Activated CD8-positive, alpha-beta memory T cell treated with anti-CD3 and anti-CD28 coated beads, Interleukin-2, amount 50 U/mL, for 48 hours (primary cell): ENCODE results near the gene CCDC185.

ENCODE experiments used
- DNase-seq: peaks from one replicate; pipeline ENCODE4 v3.0.0-alpha.2; 2020

Gene CCDC185

DNA sequence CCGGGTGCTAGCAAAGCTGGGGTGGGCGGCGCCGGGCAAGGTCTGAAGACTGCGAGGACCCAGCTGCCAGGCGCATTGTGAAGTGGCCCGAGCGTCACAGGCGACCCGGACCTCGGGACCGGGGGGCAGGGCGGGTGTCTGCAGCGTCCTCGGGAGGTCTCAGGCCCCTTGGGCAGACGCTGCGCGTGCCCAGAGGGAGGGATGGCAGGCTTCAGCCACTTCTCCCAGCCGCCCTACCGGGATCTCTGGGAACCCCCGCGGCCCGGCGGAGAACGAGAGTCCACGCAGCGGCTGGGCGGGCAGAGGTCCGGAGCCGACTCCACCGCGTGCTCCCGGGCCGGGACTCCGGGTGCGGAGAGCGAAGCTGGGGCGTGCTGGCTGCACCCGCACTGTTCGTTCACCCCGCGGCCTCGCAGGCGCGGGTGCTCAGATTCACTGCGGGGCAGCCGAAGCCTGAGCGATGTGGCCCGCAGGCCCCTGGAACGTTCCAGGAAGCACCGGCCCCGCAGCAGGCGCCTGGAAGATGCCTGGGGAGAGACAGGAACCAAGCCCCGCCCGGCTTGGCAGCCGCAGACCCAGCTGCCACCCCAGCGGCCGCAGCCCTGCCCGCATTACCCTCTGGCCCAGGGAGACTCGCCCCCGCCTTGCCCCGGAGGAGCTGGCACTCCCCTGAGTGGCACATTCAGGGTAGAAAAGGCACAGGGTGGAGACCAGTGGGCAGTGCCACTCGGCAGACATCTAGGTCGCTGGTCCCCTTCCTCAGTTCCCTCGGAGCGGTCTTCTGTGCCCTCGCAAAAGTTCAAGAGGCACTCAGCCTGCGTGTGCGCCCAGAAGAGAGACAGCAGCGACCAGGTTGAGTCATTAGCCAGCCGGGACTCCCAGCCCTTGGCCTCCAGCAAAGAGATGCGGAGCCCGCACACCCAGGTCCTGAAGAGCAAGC lies at the start of gene CCDC185:
TSS of gene CCDC185 (plus strand) at position 141 of the 940 bp plus-strand sequence. CDS start at position 202, 61 bp downstream.
- no peak for DNase-seq

DNA sequence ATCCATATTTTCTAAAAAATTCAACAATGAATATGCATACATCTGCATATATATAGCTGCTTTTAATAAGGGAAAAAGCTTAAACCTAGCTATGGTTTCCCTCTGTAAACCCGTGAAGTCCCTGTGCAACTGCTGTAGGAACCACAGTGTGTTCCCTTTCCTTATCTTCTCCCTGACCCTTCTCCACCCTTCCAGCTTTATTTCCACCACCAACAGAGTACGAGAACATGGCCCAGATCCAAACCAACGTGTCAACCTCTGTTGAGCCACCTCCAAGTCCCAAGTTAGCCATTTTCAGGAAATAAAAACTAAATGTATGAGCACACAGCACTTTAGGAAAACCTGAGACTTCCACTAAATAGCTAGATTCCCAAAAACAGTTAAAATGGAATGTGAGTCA lies 49.5 kb upstream of the CCDC185 start:
- DNase-seq: no peak

DNA sequence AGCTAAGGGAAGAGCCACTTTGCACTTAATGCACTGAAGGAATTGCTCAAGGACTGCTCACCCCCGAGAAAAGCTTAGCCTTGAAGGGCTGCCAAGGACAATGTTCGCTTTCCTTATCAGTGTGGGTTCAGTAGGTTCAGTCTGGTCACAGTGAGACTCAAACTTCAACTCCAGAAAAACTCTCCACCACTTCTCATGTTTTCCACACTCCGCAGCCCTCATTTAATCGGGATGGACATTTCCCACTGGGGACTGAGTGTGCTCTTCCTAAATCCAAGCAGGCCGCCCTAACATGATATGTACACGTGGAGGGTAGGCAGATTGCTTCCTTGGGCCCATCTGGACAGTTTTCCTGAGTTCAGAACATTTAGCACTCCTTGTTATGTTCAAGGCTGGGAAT lies 48.7 kb upstream of the CCDC185 start:
- no peak for DNase-seq

DNA sequence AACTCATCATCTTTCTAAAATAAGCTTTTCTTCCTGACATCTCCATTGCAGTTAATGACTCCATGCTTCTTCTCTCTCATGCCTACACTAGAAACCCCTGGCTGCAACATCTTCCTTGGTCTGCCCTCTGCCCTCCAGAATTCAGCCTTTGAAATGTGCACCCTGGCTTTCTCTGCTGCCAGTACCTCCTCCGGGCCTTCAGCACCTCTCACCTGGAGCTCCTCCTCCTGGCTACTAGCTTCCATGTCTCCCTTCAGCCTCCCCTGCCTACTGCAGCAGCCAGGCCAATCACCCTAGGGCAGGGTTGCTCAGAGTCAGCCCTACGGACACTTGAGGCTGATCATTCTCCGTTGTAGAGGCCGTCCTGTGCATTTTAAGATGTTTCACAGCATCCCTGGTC lies 47.5 kb upstream of the CCDC185 start:
- DNase-seq: no peak

DNA sequence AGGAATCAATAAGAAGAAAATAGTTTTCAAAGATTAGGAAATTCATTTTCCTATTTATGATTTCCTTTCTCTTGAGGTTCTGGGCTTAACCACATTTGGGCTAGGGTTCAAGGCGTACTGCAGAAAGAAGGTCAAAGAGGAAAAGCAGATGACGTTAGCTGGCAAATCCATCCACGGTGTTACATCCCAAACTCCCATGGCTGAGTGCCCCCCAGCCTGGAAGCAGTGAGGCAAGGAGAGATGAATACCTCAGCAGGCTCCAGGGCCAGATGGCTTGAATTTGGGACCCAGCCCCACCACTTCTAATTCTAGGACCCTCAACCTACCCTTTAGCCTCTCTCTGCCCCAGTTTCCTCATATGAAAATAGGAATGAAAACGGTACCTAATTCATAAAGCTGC lies 46.9 kb upstream of the CCDC185 start:
- DNase-seq: no peak

DNA sequence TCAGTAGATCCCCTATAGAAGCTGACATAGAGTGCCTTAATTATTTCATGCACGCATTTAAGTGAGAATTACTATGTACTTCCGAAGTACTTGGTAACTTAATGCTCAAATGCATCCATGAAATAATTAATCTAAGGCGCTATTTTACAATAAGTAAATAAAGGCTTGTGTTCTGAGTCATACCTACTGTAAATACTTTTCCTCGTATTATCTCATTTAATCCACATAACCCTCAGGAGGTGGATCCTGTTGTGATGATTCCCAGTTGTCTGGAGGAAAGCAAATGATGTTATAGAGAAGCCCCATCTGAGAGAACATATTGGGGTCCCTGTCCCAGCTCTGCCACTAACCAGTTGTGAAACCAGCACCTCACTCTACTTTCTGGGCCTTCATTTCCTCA lies 45.6 kb upstream of the CCDC185 start:
- no peak for DNase-seq

DNA sequence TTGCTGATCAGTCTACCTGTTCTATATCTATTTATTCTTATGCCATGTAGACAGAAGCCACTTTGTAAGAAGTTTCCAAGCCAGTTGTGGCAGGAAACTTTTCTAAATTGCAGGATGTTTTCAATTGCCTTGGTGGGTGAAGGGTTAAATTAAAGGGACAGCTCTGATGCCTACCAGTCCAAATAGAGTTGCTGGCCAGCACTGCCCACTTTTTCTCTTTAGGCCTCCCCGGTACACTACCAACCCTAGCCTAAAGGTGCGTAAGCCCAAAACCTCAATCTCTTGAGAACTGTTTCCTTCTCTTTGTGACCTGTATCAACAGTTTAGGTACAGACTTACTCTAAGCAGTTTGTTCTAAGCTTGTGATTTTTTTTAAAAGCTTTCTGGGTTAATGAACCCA lies 44.8 kb upstream of the CCDC185 start:
- no peak for DNase-seq

DNA sequence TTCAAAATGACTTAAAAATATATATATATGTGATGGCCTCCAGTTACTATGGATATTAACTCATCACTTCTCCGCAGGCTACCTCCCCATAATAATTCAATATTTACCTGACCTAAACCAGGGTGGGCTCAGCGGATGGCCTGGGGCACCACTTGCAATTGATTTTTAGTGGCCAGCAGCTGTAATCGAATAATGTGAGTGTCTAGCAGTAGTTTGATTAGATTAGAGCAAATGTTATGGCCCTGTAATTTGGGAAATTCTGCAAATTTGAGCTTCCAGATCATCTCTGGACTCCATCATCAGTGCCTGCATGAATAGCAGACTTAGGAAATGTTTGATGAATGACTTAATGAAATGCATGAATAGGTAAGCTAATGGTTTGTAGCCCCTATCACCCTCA lies 44.0 kb upstream of the CCDC185 start:
- DNase-seq: no peak

DNA sequence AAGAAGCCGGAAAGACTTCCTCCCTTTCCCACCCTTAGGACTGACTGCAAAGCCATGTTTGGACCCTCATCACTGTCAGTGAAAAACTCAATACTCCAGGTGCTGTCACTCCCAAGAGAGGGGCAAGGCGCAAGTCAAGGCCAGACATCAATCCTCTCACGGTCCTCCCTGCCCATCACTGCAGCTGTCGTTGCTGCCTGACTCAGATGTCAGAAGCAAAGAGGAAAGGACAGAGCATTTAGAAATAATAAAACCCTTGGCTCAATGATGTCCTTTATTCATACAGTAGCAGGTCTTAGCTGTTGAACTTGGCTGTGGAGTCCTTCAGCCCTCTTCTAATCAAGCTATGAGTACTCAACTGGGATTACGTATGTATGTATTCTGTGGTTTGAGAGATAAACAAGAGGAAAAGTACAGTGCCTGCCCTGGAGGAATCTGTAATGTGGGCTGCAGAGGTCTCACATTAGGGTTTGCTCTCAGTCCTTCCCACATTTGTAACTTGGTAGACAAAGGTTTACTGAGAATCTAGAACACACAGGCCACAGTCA lies 42.8 kb upstream of the CCDC185 start:
- DNase-seq: no peak

DNA sequence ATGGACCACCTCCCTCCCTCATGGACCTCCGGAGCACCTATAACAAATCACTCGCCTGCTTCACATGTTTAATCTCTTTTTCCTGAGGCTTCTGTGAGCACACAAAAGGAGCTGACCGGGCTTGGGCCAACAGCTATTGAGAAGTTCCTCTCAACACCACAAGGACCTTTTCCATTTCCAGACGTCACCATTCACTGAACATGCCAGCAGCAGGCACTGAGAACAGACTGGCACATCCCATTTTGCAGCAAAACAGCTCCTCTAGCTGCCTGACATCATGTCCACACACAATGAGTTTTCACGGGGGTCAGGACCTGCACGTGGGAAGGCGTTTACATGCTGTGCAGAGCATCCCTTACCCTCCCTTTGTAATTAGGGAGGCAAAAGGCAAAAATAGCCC lies 40.3 kb upstream of the CCDC185 start:
- no peak for DNase-seq

DNA sequence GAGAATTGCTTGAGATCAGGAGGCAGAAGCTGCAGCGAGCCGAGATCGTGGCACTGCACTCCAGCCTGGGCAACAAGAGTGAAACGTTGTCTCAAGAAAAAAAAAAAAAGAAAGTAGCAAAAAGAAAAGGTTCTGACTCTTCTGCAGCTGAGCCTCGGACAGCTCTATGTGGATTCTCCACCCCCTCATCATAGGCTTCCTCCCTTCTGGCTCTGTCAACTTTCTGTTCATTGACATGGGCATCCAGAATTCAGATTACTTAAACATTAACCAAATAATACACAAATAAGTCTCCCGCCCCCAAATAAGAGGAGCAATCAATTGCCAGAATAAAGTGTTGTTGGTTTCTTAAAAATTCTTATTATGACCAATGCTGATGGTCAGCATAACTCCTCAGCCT lies 39.3 kb upstream of the CCDC185 start:
- no peak for DNase-seq

DNA sequence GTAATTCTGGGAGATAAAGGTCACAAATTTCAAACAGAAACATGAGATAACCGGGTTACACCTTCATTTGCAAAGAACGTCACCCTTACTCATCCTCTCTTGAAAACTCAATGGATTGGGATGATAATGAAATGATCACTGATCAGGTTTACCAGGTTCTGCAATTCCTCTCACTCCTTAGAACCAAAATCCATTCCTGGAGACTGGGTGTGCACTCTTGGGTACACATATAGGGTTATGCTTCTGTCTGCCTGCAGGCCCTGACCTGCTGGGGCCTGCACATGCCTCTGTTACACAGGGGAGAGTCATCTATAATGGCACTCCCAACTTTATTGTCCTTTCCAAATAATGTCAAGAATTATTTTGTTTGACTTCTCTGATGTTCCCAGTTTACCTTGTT lies 37.5 kb upstream of the CCDC185 start:
- DNase-seq: no peak

DNA sequence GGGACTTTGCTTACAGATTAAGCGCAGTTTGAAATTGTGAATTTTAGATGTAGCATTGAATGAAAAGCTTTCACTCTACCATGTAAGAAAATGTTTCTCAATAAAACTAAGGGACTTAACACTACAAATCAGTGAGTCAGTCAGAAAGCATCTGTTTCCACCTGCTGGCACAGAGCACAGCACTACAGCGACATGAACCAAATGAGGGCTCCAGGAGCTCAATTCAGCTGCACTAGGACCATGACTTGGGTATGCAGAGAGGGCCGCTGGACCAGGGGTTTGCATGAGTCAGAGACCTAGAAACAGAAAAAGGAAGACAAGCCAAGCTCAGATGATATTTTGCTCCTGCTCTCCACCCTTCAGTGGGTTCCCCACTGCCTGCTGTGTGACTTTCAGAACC lies 34.4 kb upstream of the CCDC185 start:
- no peak for DNase-seq

DNA sequence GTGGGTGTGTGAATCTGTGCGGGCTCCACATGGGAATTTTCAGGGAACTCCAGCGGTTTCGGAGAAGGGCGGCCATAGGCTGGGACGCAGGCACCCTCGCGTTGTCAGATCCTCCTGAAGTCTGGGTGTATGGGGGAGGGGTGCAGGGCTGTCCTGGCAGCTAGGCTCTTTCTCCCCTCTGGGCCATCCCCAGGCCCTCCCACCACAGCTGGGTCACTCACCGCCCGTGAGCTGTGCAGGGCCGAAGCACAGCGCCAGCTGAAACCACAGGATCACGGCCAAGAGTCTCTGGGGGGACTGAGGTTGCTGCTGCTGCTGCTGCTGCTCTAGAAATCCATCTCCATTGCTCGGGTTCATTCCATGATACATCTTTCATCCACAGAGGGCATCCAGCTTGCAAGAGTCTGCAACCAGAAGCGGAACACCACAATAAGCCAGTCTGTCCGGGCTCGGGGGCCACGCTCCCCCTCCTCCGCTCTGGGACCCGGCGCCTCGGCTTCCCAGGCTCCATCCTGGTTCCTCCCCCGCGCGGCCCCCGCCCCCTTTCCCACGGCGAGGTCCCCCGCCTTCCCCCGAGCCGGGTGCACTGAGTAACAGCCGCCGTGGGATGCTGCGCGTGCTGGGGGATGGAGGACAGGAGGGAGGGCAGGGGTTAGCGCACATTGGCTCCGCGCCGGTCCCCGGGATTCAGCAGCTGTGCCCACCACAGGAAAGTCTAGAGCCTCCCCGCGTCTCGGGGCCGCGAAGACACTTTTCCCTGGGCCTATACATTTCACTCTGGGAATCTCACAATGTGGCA lies 30.0 kb upstream of the CCDC185 start:
- peak; percentile 60 for DNase-seq

DNA sequence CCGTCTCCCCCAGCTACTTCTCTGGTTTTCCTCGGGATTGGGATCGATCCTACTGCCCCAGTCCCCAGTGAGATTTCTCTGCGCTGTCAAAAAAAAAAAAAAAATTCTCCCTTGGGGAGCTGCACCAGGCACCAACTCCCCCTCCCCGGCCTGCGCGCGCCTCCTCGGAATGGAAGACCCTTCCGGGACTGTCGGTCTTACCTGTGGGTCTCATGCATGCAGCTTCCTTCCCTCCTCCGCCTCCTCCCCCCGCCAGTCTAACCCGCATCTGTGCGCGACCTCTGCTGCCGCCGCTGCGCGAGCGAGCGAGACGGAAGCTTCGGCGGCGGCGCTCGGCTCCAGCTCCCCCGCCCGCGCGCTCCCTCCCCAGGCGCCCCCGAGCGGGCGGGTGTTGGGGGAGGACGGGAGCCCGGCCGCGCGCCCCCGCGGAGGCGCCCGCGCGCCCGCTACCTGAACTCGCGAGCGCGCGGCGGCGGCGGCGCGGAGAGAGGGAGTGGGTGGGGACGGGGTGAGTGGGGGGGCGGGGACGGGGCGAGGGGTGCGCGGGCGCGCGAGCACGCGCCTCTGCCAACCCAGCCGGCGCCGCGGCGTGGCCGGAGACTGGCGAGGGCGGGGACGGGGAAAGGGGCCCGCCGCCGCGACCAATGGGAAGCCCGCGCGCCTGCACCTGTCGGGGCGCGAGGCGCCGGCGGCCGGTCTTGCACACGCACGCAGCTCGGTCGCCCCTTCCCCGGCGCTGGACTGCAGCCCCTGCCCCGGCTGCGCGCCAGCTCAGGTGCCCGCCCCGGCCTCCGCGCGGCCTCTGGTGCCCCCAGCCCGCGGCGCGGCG lies 29.1 kb upstream of the CCDC185 start, which contains the start of gene SUSD4:
TSS of gene SUSD4 (minus strand) at position 321 of the 829 bp plus-strand sequence. CDS start 751 bp downstream, outside the sequence.
- DNase-seq: peak; percentile 79

DNA sequence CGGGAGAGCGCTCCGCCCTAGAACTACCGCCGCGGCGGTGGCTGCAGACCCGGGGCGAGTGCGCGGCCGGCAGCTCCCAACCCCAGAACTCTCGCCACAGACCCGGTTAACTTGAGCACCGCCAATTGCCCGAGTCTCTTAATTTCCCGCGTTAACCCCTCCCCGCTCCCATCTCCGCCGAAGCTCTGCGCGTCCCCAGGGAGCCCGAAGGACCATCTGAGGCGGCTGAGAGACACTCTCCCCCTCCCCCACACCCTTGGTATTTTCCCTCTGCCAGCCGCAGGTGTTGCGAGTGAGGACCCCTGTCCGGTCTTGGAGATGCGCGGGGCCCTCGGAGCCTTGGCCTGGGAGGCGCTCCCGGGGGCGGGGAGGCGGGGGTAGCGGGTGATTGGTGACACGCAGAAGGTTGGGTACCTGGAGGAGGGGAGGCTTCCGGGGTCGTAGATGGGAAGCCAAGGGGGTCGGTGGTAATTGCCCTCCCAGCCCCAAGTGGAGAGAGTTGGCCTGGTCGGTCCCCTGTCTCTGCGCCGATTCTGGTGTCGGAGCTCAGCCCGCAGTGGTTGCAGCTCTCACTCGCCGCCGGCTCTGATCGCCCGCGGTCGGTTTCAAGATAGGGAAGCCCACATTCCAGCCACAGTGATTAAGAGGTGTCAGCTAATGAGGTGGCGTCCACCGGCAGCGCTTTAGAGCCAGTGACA lies 28.4 kb upstream of the CCDC185 start:
- peak; percentile 63 for DNase-seq

DNA sequence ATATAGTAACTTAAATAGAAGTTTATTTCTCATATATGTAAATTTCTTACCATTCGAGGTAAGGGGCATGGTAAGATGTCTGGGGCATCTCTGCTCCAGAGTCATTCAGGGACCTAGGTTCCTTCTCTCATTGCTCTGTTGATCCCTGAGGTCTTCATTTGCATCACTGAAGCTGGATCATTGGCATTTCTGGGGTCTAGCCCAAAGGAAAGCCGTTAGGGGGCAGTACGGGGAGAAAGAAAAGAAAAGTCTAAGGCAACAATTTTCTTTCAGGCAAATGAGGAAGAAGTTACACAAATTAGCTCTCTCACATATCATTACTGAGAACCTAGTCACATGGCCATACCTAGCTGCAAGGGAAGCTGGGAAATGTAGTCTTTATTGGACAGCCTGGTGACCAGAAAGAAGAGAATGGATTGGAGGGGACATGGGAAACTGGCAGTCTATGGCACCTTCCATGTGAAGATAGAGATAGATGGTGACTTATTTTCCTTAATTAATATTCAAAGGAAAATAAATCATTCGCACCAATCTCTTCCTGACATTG lies 19.1 kb upstream of the CCDC185 start:
- DNase-seq: no peak

DNA sequence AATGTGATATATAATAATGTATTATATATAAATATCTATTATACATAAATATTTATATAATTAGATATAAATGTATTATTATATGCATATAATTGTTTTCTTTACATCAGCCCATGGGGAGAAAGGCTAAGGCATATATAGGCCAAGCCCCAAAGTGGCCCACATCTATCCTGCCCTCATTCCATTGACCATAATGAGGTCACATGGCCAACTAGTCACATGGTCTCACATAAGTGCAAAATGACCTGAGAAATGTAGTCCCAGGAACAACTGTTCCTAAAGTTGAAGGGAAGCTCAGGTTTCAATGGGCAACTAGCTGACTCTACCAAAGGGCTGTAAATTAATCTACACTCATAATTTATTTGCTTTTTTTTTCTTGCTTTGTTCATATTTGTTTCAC lies 14.5 kb upstream of the CCDC185 start:
- DNase-seq: no peak

DNA sequence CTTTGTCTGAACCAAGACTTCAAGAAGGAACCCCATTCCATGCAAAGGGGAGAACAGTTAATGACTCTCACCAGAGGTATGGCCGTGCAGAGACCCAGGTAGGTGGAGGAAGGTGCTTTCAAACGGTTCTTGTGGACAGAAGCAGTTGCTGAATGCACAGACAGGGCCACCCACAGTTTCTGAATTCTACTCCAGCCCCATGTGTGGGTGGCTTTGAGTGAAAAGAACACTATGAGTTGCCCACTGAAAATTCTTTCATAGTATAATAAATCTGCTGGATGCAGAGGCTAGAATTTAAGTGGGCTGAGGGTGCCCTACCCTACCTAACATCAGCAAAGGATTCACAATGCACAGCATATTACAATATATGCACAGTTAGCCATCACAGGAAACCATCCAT lies 7.2 kb upstream of the CCDC185 start:
- DNase-seq: no peak

DNA sequence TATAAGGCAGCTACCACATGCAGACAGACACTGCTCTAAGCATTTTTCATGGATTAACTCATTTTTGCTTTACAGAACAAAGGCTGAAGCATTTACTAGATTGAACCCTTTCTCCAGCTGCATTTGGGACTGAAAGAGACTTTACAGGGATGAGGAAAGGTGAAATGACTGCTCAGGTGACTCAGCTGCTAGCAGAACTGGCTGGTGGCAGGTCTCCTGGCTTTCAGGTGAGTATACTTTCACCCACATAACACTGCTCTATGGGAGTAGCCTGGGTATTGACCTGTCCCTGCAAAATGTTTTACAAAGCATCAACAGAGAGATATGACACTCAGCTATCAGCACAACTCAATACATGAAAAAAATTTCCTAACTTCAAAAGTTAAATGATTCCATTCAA lies 2.6 kb upstream of the CCDC185 start:
- DNase-seq: no peak

DNA sequence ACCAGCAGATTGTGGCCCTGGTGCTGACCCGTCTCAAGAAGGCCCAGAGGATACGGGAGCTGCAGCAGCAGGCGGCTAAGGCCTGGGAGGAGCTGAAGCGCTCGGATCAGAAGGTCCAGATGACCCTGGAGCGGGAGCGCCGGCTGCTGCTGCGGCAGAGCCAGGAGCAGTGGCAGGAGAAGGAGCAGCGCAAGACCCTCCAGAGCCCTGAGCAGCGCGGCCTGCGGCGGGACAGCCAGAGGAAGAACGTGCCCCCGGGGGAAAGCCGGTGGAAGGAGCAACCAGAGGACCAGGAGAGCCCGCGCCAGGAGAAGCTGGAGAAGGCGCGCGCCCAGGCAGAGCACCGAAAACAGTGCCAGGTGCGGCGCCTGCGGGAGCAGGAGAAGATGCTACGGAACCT lies 1.0 kb downstream of the CCDC185 start:
- no peak for DNase-seq

DNA sequence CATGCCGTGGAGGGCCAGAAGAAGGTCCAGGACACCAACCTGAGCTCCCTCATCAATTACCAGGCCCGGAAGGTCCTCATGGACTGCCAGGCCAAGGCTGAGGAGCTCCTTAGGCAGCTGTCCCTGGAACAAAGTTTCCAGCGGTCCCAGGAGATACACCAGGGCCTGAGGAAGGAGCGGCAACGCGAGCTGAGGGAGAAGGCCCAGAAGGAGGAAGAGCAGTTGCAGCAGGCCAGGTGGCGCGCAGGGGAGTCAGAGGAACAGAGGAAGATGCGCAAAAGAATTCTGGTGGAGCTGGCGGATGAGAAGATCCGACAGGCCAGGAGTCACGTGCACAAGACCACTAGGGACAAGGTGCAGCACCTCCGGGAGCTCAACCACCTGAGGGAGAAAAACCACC lies 1.5 kb downstream of the CCDC185 start:
- DNase-seq: no peak
